Posterior vena cava (tissue), 2 donors: Measurements from ENCODE around the gene HOXB8. TPM values are rescaled to one million over a fixed set of nuclear protein-coding genes. Genes with fewer than 3 reads are reported as not detected.

Experiments used
- DNase-seq: peaks from one replicate; pipeline ENCODE4 v3.0.0-alpha.2; 2020; ENCODE audit warnings: low spot score
- intact Hi-C, 2 donors: fragments of 100-400 bp; cut with DNase I; formaldehyde crosslinking; loops; one replicate each; pipeline versions ENCODE4 v1.14.1 to v1.14.2; 2022 to 2023
- total RNA-seq, 2 donors: library from RNA; stranded (reverse); fragmentation: NEBNext Ultra II Directional; extraction: Animal tissue kit (Norgen Biotek cat#: 25700); gene quantifications; one replicate each; pipeline ENCODE4 v1.2.1, GENCODE V29; 2021
- donor health status: DM: yes; HTN: yes; CAD: no.
- donor health status: DM: yes; HTN: yes; CAD: no.

Gene HOXB8
- total RNA-seq, 2 donors from 2014 or later = 0.19 to 0.93 TPM

- intact Hi-C loops = no loop called here
- peak; percentile 85 for DNase-seq
These were observed 38.4 kb downstream of the HOXB8 start for GRCh38 chr17:48576479-48577309.

- intact Hi-C loops = no loop called here
- no peak for DNase-seq
These were observed 39.2 kb downstream of the HOXB8 start for GRCh38 chr17:48575673-48576478.

GRCh38 chr17:48575066-48575582 lies 40.0 kb downstream of the HOXB8 start:
- no peak for DNase-seq
- intact Hi-C loops = no loop called here

GRCh38 chr17:48574505-48575065 lies 40.5 kb downstream of the HOXB8 start:
- intact Hi-C loops = no loop called here
- DNase-seq = no peak

GRCh38 chr17:48571826-48572417 lies 43.2 kb downstream of the HOXB8 start:
- DNase-seq = no peak

GRCh38 chr17:48571024-48571818 lies 43.9 kb downstream of the HOXB8 start:
- DNase-seq = no peak
- intact Hi-C loops = loop anchor here in 1 of 2 donors (2.0 kb wide), 1 partner anchor 24 kb away; no protein-coding TSS in a partner anchor

More at GRCh38 chr17:48571826-48572417, 43.2 kb downstream of the HOXB8 start:
- intact Hi-C loops = loop anchor here in 1 of 2 donors (2.0 kb wide), 1 partner anchor 25 kb away; no protein-coding TSS in a partner anchor

GRCh38 chr17:48570325-48571023 lies 44.6 kb downstream of the HOXB8 start:
- no peak for DNase-seq
- intact Hi-C loops = loop anchor here in 1 of 2 donors (2.0 kb wide), 1 partner anchor 24 kb away; no protein-coding TSS in a partner anchor

- intact Hi-C loops = loop anchor here in 1 of 2 donors (2.0 kb wide), 1 partner anchor 23 kb away; no protein-coding TSS in a partner anchor
- DNase-seq = no peak
These were observed 45.3 kb downstream of the HOXB8 start for GRCh38 chr17:48569674-48570324.

GRCh38 chr17:48569240-48569582 lies 45.9 kb downstream of the HOXB8 start:
- intact Hi-C loops = no loop called here

GRCh38 chr17:48568499-48569239 lies 46.4 kb downstream of the HOXB8 start:
- no peak for DNase-seq
- intact Hi-C loops = no loop called here

More at GRCh38 chr17:48569240-48569582, 45.9 kb downstream of the HOXB8 start:
- no peak for DNase-seq

- intact Hi-C loops = no loop called here
- no peak for DNase-seq
These were observed 47.3 kb downstream of the HOXB8 start for GRCh38 chr17:48567646-48568354.

GRCh38 chr17:48567209-48567608 lies 47.9 kb downstream of the HOXB8 start:
- no peak for DNase-seq
- intact Hi-C loops = no loop called here

GRCh38 chr17:48566717-48567116 lies 48.4 kb downstream of the HOXB8 start:
- intact Hi-C loops = no loop called here
- no peak for DNase-seq

GRCh38 chr17:48565925-48566710 lies 49.0 kb downstream of the HOXB8 start:
- intact Hi-C loops = no loop called here
- DNase-seq = no peak

GRCh38 chr17:48565022-48565554 lies 50.0 kb downstream of the HOXB8 start:
- intact Hi-C loops = no loop called here
- no peak for DNase-seq
